Measurements from ENCODE around the gene LTBP1.

DNA sequence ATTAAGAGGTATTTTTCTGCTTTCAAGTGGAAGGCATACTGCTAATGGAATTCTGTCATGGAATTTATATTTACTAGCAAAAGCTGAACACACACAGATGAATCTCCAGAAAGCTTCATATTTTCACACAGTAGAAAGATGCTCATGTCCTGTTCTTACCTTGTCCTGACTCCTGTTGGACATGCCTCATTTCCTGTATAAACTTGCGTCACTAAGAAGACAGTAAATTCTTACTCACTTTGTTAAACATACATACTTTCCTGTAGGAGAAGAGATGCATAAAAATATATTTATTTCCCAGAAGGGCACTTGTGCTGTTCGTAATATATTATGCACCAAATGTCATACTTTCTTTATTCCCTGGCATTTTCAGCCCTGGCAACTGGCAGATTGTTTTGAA, 291.4 kb downstream of the LTBP1 start:
- no peak for TF ChIP-seq CTCF (IDR thresholded peaks at IDR 0.05)
- TF ChIP-seq EP300 (IDR thresholded peaks at IDR 0.05): no peak

All from ovary (tissue), 3 donors.